ENCODE measurements around the gene ACOX1.

GRCh38 chr17:75943491-75943890 lies 35.5 kb downstream of the ACOX1 start:
- no peak for TF ChIP-seq CTCF (conservative IDR thresholded peaks at IDR 0.05; ENCODE audit: low read length)
- TF ChIP-seq EZH2phosphoT487 (IDR thresholded peaks at IDR 0.05; ENCODE audit: borderline replicate concordance): no peak
